WTC11 (cell line): ENCODE results near the gene CFAP58. TPM values are rescaled to one million over a fixed set of nuclear protein-coding genes. Genes with fewer than 3 reads are reported as not detected.

Experiments
- ATAC-seq: fragments of 200-7000 bp; cut with Tn5 transposase; 2 replicates; pipeline ENCODE4 v1.10.0; 2021; ENCODE audit warnings: mild to moderate bottlenecking, moderate library complexity
- CTCF ChIA-PET: fragments of 300-600 bp; sonication (Branson Sonifier 250); formaldehyde crosslinking; loops from one replicate; lab custom pipeline; 2021; ENCODE audit warnings: antibody characterized with exemption; lab: Charles Lee
- POLR2A ChIA-PET: fragments of 350-600 bp; sonication (Branson Sonifier 250); formaldehyde crosslinking; loops from one replicate; lab custom pipeline; 2021; ENCODE audit warnings: antibody characterized with exemption; lab: Charles Lee
- DNase-seq: peaks from one replicate; pipeline ENCODE4 v3.0.0; 2021; ENCODE audit warnings: low spot score
- H3K27ac Mint-ChIP-seq: 2 replicates; pipeline ENCODE4 v1.8.0; 2021; ENCODE audit warnings: mixed read lengths
- H3K27me3 Mint-ChIP-seq: 2 replicates; pipeline ENCODE4 v1.8.0; 2021; ENCODE audit warnings: low read depth, mild to moderate bottlenecking, moderate library complexity, mixed read lengths
- H3K36me3 Mint-ChIP-seq: 2 replicates; pipeline ENCODE4 v1.8.0; 2021; ENCODE audit warnings: mixed read lengths
- H3K4me1 Mint-ChIP-seq: 2 replicates; pipeline ENCODE4 v1.8.0; 2022; ENCODE audit warnings: mixed read lengths
- H3K4me3 Mint-ChIP-seq: 2 replicates; pipeline ENCODE4 v1.8.0; 2021; ENCODE audit warnings: mild to moderate bottlenecking, moderate library complexity, mixed read lengths
- H3K9me3 Mint-ChIP-seq: 2 replicates; pipeline ENCODE4 v1.8.0; 2021; ENCODE audit warnings: mixed read lengths
- CBFB ChIP-seq: sonication (generic); formaldehyde crosslinking; IDR thresholded peaks from 2 replicates; pipeline ENCODE4 v1.8.1; 2022; ENCODE audit warnings: mild to moderate bottlenecking, low read depth, missing genetic modification reagents
- GRHL2 ChIP-seq: fragments of 250-450 bp; sonication (Bioruptor Pico); IDR thresholded peaks from 2 replicates; pipeline ENCODE4 v1.8.0; 2022; ENCODE audit warnings: mild to moderate bottlenecking, moderate library complexity; ENCODE audit not compliant: insufficient replicate concordance, severe bottlenecking
- KAT7 ChIP-seq: sonication (generic); formaldehyde crosslinking; IDR thresholded peaks from 2 replicates; pipeline ENCODE4 v1.8.1; 2023; ENCODE audit warnings: missing genetic modification reagents, mild to moderate bottlenecking, borderline replicate concordance
- TCF7 ChIP-seq: sonication (generic); formaldehyde crosslinking; IDR thresholded peaks from 2 replicates; pipeline ENCODE4 v1.8.0; 2022; ENCODE audit warnings: mild to moderate bottlenecking, low read depth, missing genetic modification reagents, moderate library complexity
- ZNF121 ChIP-seq: sonication (generic); formaldehyde crosslinking; IDR thresholded peaks from 2 replicates; pipeline ENCODE4 v1.8.0; 2023; ENCODE audit warnings: missing genetic modification reagents
- ZNF232 ChIP-seq: sonication (generic); formaldehyde crosslinking; IDR thresholded peaks from 2 replicates; pipeline ENCODE4 v1.8.0; 2022; ENCODE audit warnings: mild to moderate bottlenecking, missing genetic modification reagents
- ZNF416 ChIP-seq: fragments of 250-450 bp; sonication (Bioruptor Pico); IDR thresholded peaks from 2 replicates; pipeline ENCODE4 v1.9.0; 2021; ENCODE audit warnings: mild to moderate bottlenecking, inconsistent platforms
- ZNF671 ChIP-seq: fragments of 250-450 bp; sonication (Bioruptor Pico); IDR thresholded peaks from 2 replicates; pipeline ENCODE4 v1.8.0; 2021; ENCODE audit warnings: mild to moderate bottlenecking
- total RNA-seq: library from RNA; stranded (reverse); gene quantifications from 3 replicates; pipeline ENCODE4 v1.2.3, GENCODE V29; 2021
- TF ChIP-seq, protein P1 (sequence below): sonication (generic); formaldehyde crosslinking; IDR thresholded peaks from 2 replicates; pipeline ENCODE4 v1.8.1; 2022; ENCODE audit warnings: low read depth, mild to moderate bottlenecking, moderate library complexity, missing genetic modification reagents, borderline replicate concordance
- TF ChIP-seq, protein P2 (sequence below): sonication (generic); formaldehyde crosslinking; IDR thresholded peaks from 2 replicates; pipeline ENCODE4 v1.8.1; 2022; ENCODE audit warnings: missing genetic modification reagents, borderline replicate concordance
- TF ChIP-seq, protein P3 (sequence below): sonication (generic); formaldehyde crosslinking; IDR thresholded peaks from 2 replicates; pipeline ENCODE4 v1.8.0; 2022; ENCODE audit warnings: mild to moderate bottlenecking, missing genetic modification reagents
- TF ChIP-seq, protein P4 (sequence below): fragments of 250-450 bp; sonication (Bioruptor Pico); IDR thresholded peaks from 2 replicates; pipeline ENCODE4 v1.9.0; 2021; ENCODE audit warnings: mild to moderate bottlenecking
- TF ChIP-seq, protein P5 (sequence below): sonication (generic); formaldehyde crosslinking; IDR thresholded peaks from 2 replicates; pipeline ENCODE4 v1.8.1; 2023; ENCODE audit warnings: mild to moderate bottlenecking, missing genetic modification reagents
- TF ChIP-seq, protein P6 (sequence below): sonication (generic); formaldehyde crosslinking; IDR thresholded peaks from 2 replicates; pipeline ENCODE4 v1.8.0; 2022; ENCODE audit warnings: missing genetic modification reagents
- TF ChIP-seq, protein P7 (sequence below): fragments of 250-450 bp; sonication (Bioruptor Pico); IDR thresholded peaks from 2 replicates; pipeline ENCODE4 v1.9.0; 2021; ENCODE audit warnings: mild to moderate bottlenecking, borderline replicate concordance
- TF ChIP-seq, protein P8 (sequence below): sonication (generic); formaldehyde crosslinking; IDR thresholded peaks from 2 replicates; pipeline ENCODE4 v1.8.1; 2022; ENCODE audit warnings: low read depth, missing genetic modification reagents, borderline replicate concordance

CFAP58 gene
- total RNA-seq, 1 experiment from 2014 or later, result 1.0 TPM

DNA sequence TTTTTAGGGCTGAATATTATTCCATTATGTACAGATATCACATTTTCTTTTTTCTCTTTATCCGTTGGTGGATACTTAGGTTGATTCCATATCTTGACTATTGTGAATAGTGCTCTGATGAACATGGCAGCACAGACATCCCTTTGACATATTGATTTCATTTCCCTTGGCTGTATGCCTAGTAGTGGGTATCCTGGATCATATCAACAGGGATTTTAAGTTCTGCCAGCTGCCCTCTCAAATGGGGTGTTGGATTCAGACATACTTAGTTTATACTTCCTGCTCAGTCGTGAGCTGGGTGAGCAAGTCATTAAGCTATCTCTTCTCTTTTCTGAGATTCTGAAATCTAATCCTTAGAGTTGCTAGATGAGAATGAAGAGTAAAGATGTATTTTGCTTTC, 147.8 kb downstream of the CFAP58 start:
- no peaks in the 10 kb centered on the region for H3K27me3 Mint-ChIP-seq
- TF ChIP-seq, protein P1, sequence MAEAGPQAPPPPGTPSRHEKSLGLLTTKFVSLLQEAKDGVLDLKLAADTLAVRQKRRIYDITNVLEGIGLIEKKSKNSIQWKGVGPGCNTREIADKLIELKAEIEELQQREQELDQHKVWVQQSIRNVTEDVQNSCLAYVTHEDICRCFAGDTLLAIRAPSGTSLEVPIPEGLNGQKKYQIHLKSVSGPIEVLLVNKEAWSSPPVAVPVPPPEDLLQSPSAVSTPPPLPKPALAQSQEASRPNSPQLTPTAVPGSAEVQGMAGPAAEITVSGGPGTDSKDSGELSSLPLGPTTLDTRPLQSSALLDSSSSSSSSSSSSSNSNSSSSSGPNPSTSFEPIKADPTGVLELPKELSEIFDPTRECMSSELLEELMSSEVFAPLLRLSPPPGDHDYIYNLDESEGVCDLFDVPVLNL (CRISPR knock-in tag), result no peak
- TF ChIP-seq TCF7 (no peak), KAT7 (CRISPR knock-in tag) (no peak), ZNF232 (CRISPR knock-in tag) (no peak), CBFB (no peak), ZNF671 (no peak), ZNF121 (no peak), ZNF416 (CRISPR knock-in tag) (no peak), GRHL2 (CRISPR knock-in tag) (no peak)
- TF ChIP-seq, protein P2, sequence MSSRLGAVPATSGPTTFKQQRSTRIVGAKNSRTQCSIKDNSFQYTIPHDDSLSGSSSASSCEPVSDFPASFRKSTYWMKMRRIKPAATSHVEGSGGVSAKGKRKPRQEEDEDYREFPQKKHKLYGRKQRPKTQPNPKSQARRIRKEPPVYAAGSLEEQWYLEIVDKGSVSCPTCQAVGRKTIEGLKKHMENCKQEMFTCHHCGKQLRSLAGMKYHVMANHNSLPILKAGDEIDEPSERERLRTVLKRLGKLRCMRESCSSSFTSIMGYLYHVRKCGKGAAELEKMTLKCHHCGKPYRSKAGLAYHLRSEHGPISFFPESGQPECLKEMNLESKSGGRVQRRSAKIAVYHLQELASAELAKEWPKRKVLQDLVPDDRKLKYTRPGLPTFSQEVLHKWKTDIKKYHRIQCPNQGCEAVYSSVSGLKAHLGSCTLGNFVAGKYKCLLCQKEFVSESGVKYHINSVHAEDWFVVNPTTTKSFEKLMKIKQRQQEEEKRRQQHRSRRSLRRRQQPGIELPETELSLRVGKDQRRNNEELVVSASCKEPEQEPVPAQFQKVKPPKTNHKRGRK, result no peak
- TF ChIP-seq, protein P3, sequence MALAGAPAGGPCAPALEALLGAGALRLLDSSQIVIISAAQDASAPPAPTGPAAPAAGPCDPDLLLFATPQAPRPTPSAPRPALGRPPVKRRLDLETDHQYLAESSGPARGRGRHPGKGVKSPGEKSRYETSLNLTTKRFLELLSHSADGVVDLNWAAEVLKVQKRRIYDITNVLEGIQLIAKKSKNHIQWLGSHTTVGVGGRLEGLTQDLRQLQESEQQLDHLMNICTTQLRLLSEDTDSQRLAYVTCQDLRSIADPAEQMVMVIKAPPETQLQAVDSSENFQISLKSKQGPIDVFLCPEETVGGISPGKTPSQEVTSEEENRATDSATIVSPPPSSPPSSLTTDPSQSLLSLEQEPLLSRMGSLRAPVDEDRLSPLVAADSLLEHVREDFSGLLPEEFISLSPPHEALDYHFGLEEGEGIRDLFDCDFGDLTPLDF (CRISPR knock-in tag), result no peak
- TF ChIP-seq, protein P4, sequence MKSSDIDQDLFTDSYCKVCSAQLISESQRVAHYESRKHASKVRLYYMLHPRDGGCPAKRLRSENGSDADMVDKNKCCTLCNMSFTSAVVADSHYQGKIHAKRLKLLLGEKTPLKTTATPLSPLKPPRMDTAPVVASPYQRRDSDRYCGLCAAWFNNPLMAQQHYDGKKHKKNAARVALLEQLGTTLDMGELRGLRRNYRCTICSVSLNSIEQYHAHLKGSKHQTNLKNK, result no peak
- TF ChIP-seq, protein P5, sequence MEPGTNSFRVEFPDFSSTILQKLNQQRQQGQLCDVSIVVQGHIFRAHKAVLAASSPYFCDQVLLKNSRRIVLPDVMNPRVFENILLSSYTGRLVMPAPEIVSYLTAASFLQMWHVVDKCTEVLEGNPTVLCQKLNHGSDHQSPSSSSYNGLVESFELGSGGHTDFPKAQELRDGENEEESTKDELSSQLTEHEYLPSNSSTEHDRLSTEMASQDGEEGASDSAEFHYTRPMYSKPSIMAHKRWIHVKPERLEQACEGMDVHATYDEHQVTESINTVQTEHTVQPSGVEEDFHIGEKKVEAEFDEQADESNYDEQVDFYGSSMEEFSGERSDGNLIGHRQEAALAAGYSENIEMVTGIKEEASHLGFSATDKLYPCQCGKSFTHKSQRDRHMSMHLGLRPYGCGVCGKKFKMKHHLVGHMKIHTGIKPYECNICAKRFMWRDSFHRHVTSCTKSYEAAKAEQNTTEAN, result no peak
- TF ChIP-seq, protein P6, sequence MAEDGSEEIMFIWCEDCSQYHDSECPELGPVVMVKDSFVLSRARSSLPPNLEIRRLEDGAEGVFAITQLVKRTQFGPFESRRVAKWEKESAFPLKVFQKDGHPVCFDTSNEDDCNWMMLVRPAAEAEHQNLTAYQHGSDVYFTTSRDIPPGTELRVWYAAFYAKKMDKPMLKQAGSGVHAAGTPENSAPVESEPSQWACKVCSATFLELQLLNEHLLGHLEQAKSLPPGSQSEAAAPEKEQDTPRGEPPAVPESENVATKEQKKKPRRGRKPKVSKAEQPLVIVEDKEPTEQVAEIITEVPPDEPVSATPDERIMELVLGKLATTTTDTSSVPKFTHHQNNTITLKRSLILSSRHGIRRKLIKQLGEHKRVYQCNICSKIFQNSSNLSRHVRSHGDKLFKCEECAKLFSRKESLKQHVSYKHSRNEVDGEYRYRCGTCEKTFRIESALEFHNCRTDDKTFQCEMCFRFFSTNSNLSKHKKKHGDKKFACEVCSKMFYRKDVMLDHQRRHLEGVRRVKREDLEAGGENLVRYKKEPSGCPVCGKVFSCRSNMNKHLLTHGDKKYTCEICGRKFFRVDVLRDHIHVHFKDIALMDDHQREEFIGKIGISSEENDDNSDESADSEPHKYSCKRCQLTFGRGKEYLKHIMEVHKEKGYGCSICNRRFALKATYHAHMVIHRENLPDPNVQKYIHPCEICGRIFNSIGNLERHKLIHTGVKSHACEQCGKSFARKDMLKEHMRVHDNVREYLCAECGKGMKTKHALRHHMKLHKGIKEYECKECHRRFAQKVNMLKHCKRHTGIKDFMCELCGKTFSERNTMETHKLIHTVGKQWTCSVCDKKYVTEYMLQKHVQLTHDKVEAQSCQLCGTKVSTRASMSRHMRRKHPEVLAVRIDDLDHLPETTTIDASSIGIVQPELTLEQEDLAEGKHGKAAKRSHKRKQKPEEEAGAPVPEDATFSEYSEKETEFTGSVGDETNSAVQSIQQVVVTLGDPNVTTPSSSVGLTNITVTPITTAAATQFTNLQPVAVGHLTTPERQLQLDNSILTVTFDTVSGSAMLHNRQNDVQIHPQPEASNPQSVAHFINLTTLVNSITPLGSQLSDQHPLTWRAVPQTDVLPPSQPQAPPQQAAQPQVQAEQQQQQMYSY (CRISPR knock-in tag), result no peak
- TF ChIP-seq, protein P7, sequence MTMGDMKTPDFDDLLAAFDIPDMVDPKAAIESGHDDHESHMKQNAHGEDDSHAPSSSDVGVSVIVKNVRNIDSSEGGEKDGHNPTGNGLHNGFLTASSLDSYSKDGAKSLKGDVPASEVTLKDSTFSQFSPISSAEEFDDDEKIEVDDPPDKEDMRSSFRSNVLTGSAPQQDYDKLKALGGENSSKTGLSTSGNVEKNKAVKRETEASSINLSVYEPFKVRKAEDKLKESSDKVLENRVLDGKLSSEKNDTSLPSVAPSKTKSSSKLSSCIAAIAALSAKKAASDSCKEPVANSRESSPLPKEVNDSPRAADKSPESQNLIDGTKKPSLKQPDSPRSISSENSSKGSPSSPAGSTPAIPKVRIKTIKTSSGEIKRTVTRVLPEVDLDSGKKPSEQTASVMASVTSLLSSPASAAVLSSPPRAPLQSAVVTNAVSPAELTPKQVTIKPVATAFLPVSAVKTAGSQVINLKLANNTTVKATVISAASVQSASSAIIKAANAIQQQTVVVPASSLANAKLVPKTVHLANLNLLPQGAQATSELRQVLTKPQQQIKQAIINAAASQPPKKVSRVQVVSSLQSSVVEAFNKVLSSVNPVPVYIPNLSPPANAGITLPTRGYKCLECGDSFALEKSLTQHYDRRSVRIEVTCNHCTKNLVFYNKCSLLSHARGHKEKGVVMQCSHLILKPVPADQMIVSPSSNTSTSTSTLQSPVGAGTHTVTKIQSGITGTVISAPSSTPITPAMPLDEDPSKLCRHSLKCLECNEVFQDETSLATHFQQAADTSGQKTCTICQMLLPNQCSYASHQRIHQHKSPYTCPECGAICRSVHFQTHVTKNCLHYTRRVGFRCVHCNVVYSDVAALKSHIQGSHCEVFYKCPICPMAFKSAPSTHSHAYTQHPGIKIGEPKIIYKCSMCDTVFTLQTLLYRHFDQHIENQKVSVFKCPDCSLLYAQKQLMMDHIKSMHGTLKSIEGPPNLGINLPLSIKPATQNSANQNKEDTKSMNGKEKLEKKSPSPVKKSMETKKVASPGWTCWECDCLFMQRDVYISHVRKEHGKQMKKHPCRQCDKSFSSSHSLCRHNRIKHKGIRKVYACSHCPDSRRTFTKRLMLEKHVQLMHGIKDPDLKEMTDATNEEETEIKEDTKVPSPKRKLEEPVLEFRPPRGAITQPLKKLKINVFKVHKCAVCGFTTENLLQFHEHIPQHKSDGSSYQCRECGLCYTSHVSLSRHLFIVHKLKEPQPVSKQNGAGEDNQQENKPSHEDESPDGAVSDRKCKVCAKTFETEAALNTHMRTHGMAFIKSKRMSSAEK, result no peak
- TF ChIP-seq, protein P8, sequence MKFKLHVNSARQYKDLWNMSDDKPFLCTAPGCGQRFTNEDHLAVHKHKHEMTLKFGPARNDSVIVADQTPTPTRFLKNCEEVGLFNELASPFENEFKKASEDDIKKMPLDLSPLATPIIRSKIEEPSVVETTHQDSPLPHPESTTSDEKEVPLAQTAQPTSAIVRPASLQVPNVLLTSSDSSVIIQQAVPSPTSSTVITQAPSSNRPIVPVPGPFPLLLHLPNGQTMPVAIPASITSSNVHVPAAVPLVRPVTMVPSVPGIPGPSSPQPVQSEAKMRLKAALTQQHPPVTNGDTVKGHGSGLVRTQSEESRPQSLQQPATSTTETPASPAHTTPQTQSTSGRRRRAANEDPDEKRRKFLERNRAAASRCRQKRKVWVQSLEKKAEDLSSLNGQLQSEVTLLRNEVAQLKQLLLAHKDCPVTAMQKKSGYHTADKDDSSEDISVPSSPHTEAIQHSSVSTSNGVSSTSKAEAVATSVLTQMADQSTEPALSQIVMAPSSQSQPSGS, result no peak
- TF ChIP-seq, all 79 proteins: peak for 0
- DNase-seq (no peak), ATAC-seq (no peak)
- Mint-ChIP-seq H3K36me3 (no peaks in the 10 kb centered on the region), H3K4me1 (peaks cover 22% of the 10 kb centered on the region), H3K4me3 (no peak overlapping the region), H3K27ac (no peak overlapping the region), H3K9me3 (peaks cover 6% of the 10 kb centered on the region)
- ChIA-PET CTCF (interaction anchor here (0.6 to 1.3 kb wide), 2 partner anchors 16 to 79 kb away, joined by 3 read pairs; no protein-coding TSS in a partner anchor), POLR2A (no interaction called here)
